K562 (cell line): ENCODE data around the gene SDR42E2. TPM values are rescaled to one million over a fixed set of nuclear protein-coding genes. Genes with fewer than 3 reads are reported as not detected.
A peak's percentile ranks its signal among the peaks of the same experiment; 100 is the strongest.

Experiments used
- ATAC-seq: fragments of 200-7000 bp; cut with Tn5 transposase; 3 replicates; pipeline ENCODE4 v1.9.1; 2020; ENCODE audit warnings: moderate library complexity
- BruUV-seq: library from RNA; stranded (reverse); fragments of 400-500 nt; replicated peaks from 2 replicates; lab custom pipeline; 2021; lab: Mats Ljungman, UMichigan
- CTCF ChIA-PET: fragments of 300-600 bp; formaldehyde crosslinking; extraction: SDS; loops from one replicate; lab custom pipeline; 2021; ENCODE audit warnings: low intra/inter-chr PET ratio; lab: Yijun Ruan, JAX
- POLR2A ChIA-PET: fragments of 300-600, 350-650 bp; sonication (Branson Sonifier 250); formaldehyde crosslinking; extraction: SDS; loops from one replicate; lab custom pipeline; 2021; ENCODE audit warnings: antibody characterized with exemption, inconsistent platforms; lab: Yijun Ruan, JAX
- DNase-seq, 4 experiments: peaks; one replicate each; pipeline versions ENCODE4 v3.0.0 to v3.0.0-alpha.2; 2011 to 2018; ENCODE audit warnings: low spot score in 3 of 4, mixed read lengths in 3 of 4; ENCODE audit errors: extremely low read depth in 1 of 4
- FAIRE-seq: peaks from 2 replicates; lab custom pipeline; 2011; peaks lifted over from hg19 to GRCh38; lab: Jason Lieb, UNC
- H2AFZ ChIP-seq: 2 replicates; pipeline ENCODE4 v1.6.0; 2011; ENCODE audit warnings: low read depth, low read length, control low read depth, inconsistent platforms
- H3K27ac ChIP-seq: fragments of 200-600 bp; 3 replicates; pipeline ENCODE4 v1.8.0; 2011; ENCODE audit warnings: low read depth, mild to moderate bottlenecking, control low read depth, inconsistent platforms, low read length, moderate library complexity, mixed read lengths; ENCODE audit errors: extremely low read depth
- H3K27me3 ChIP-seq, 2 experiments: fragments of 300-600 bp in 1 of 2; 2 replicates in 1 of 2; 3 replicates in 1 of 2; pipeline versions ENCODE4 v1.6.0 to v1.8.0; 2011; ENCODE audit warnings: inconsistent platforms in 2 of 2, low read length in 2 of 2, mild to moderate bottlenecking in 1 of 2, mixed read lengths in 1 of 2, moderate library complexity in 1 of 2; ENCODE audit not compliant: control insufficient read depth in 2 of 2, insufficient read depth in 2 of 2
- H3K36me3 ChIP-seq: fragments of 300-600 bp; 3 replicates; pipeline ENCODE4 v1.8.0; 2011; ENCODE audit warnings: mild to moderate bottlenecking, low read length, inconsistent platforms; ENCODE audit not compliant: control insufficient read depth, insufficient read depth
- H3K4me1 ChIP-seq, 2 experiments: fragments of 200-600 bp in 1 of 2; replicated peaks in 1 of 2; 2 replicates in 1 of 2; 3 replicates in 1 of 2; pipeline versions ENCODE4 v1.5.1 to v1.8.0; 2011; ENCODE audit warnings: inconsistent platforms in 2 of 2, low read length in 2 of 2, mild to moderate bottlenecking in 1 of 2, mixed read lengths in 1 of 2, moderate library complexity in 1 of 2; ENCODE audit not compliant: control insufficient read depth in 2 of 2, insufficient read depth in 2 of 2
- H3K4me2 ChIP-seq: 2 replicates; pipeline ENCODE4 v1.6.1; 2011; ENCODE audit warnings: low read length, control low read depth, inconsistent platforms, mixed read lengths; ENCODE audit not compliant: insufficient read depth
- H3K4me3 ChIP-seq: fragments of 200-600 bp; sonication (generic), shearing (Covaris generic); 2 replicates; pipeline ENCODE4 v1.5.1; 2016; ENCODE audit warnings: control low read depth, inconsistent platforms
- H3K79me2 ChIP-seq: fragments of 200-600 bp; 3 replicates; pipeline ENCODE4 v1.8.0; 2011; ENCODE audit warnings: low read length, inconsistent platforms; ENCODE audit not compliant: control insufficient read depth, insufficient read depth
- H3K9ac ChIP-seq, 2 experiments: 2 replicates each; pipeline versions ENCODE4 v1.6.0 to v1.6.1; 2011; ENCODE audit warnings: low read depth in 2 of 2, low read length in 2 of 2, control low read depth in 1 of 2, inconsistent platforms in 1 of 2, mild to moderate bottlenecking in 1 of 2, mixed read lengths in 1 of 2; ENCODE audit not compliant: insufficient read depth in 1 of 2
- H3K9me1 ChIP-seq: one replicate; pipeline ENCODE4 v1.6.0; 2011; ENCODE audit warnings: inconsistent platforms, mild to moderate bottlenecking, low read length, moderate library complexity; ENCODE audit not compliant: control insufficient read depth, insufficient read depth
- H3K9me3 ChIP-seq: replicated peaks from 2 replicates; pipeline ENCODE4 v1.5.1; 2011; ENCODE audit warnings: low read depth, low read length, inconsistent platforms; ENCODE audit not compliant: control insufficient read depth, insufficient read depth
- H4K20me1 ChIP-seq: replicated peaks from 2 replicates; pipeline ENCODE4 v1.6.1; 2011; ENCODE audit warnings: low read length, inconsistent platforms, mixed read lengths; ENCODE audit not compliant: control insufficient read depth, insufficient read depth
- SP1 ChIP-seq: sonication (generic); formaldehyde crosslinking; IDR thresholded peaks from 2 replicates; pipeline ENCODE4 v1.8.1; 2022; ENCODE audit warnings: mild to moderate bottlenecking, missing genetic modification reagents
- ZFP36 ChIP-seq: fragments of 150-350 bp; IDR thresholded peaks from 2 replicates; pipeline ENCODE4 v1.6.1; 2018; ENCODE audit warnings: low read length, low read depth; ENCODE audit not compliant: partially characterized antibody
- WGBS: fragments of 100-300 bp; shearing (Covaris generic); methylation state at CpG from one replicate; pipeline ENCODE4 v1.1.6; 2016; ENCODE audit warnings: low coverage, mixed read lengths; ENCODE audit not compliant: insufficient coverage; ENCODE audit errors: missing lambda C conversion rate; 5-methylcytosine and 5-hydroxymethylcytosine counted together
- in situ Hi-C: fragments of 300-500 bp; cut with MboI; formaldehyde crosslinking; loops from 4 replicates; pipeline ENCODE4 v1.15.0; 2018; ENCODE audit warnings: inconsistent platforms, mixed read lengths
- intact Hi-C: fragments of 100-400 bp; cut with micrococcal nuclease; formaldehyde crosslinking; loops from 2 replicates; pipeline ENCODE4 v1.14.2; 2022
- polyA plus RNA-seq, 8 experiments: library from polyadenylated mRNA; depleted of rRNA in 4 of 8; stranded (reverse) in 5 of 8; unstranded in 3 of 8; fragments of >200 nt; fragmentation: Nextera tagmentation in 2 of 8; fragmentation: Illumina TruSeq in 1 of 8; extraction: Ambion mirVana in 2 of 8; extraction: Trizol in 1 of 8; gene quantifications; 2 replicates each; pipeline versions ENCODE4 v1.2.1 to v1.2.3, GENCODE V29; 2011 to 2014; ENCODE audit warnings: inconsistent platforms in 1 of 8, missing spikeins in 1 of 8
- total RNA-seq, 7 experiments: library from RNA; depleted of rRNA in 6 of 7; stranded (reverse); fragments of >200 nt in 6 of 7; fragmentation: Illumina TruSeq in 2 of 7; extraction: Trizol in 2 of 7; gene quantifications; 2 replicates each; pipeline versions ENCODE4 v1.2.1 to v1.2.3, GENCODE V29; 2011 to 2021; ENCODE audit warnings: low replicate concordance in 1 of 7

SDR42E2 gene
- total and polyA plus RNA-seq, 9 of the 15 experiments (the other 6 are each of a cell fraction or from before 2014, with no cell fraction given): 0.03 to 0.07 (median 0.04) TPM; not detected in 4

DNA sequence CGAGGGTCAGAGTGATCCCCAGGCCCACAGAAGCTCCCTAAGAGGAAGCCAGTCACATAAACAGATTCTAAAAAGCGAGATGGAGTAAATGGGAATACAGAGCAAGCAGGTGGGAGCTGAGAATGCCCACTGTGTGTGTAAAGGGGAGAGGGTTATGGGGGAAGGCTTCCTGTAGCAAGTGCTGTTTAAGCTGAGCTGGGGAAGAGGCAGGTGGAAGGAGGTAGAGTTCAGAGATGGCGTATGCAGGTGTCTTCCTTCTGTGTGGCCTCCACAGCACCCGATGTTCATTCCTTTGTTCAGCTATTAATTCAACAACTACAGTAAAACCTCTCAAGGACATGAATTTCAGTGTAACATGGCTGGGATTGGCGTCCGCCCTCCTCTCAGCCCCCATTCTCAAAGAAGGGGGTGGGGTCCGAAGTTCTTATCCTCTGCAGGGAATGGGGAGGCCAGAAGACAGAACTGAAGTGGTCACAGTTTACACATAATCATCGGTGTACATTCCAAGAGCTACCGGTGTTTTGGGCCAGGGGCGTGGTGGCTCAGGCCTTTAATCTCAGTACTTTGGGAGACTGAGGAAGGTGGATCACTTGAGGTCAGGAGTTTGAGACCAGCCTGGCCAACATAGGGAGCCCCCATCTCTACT lies 45.5 kb downstream of the SDR42E2 start:
- H3K4me1 ChIP-seq: peaks cover 13 to 24% of the 10 kb centered on the region in 2 experiments; a peak in 4 of 5 replicates
- no peak overlapping the region for H2AFZ ChIP-seq
- in situ Hi-C loops: loop anchor here (5.0 kb wide), 1 partner anchor 89 kb away; the partner anchor contains the start of gene POLR3E
- peak overlapping the region; percentile 87 for H3K4me2 ChIP-seq
- ChIA-PET POLR2A (interaction anchor here (0.6 to 2.9 kb wide), 5 partner anchors 8 to 201 kb away, joined by 3 to 18 read pairs (median 3); no protein-coding TSS in a partner anchor), CTCF (interaction anchor here (3.3 kb wide), 1 partner anchor 90 kb away, joined by 30 read pairs; the partner anchor contains the start of gene POLR3E)
- H3K79me2 ChIP-seq: peaks cover 59% of the 10 kb centered on the region
- peaks cover 33% of the 10 kb centered on the region for H3K36me3 ChIP-seq
- H3K27ac ChIP-seq: peak overlapping the region; percentile 70; the same call in 2 of the 3 replicates
- no peaks in the 10 kb centered on the region for H3K9me1 ChIP-seq
- H3K27me3 ChIP-seq: no peaks in the 10 kb centered on the region
- peak overlapping the region; percentile 94 for H3K4me3 ChIP-seq
- peak overlapping the region; percentile 66 to 96 for H3K9ac ChIP-seq
- H3K9me3 ChIP-seq: peaks cover 5% of the 10 kb centered on the region
- WGBS: 26% methylated on average over 10 of the region's 10 CpGs
- no peak for ATAC-seq
- TF ChIP-seq SP1 (0 out of 2 replicates have a peak, but pooled peaks have one; percentile 27), ZFP36 (no peak)
- TF ChIP-seq, all 486 proteins: peak for 1
- TSS peak; percentile 44 for BruUV-seq
- intact Hi-C loops: no loop called here
- FAIRE-seq (peak; percentile 51), DNase-seq (peak in 1 of 4 experiments; percentile 28)
- H4K20me1 ChIP-seq: no peaks in the 10 kb centered on the region

DNA sequence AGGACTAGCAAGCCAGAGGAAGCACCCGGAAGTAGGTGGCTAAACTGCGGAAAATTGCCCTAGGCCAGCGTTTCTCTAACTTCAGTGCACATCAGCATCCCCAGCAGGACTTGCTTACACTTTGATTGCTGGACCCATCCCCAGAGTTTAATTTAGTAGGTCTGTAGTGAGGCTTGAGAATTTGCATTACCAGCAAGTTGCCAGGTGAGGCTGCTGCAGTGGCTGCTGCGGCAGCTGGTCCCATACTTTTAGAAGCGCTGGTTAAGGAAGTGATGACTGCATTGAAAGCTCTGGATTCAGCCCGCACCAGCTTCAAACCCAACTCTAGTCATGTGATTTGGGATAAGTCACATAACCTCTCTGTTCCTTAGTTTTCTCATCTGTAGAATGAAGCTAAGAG lies 48.0 kb downstream of the SDR42E2 start:
- in situ Hi-C loops: no loop called here
- no peak for DNase-seq
- Histone ChIP-seq H3K27me3 (no peaks in the 10 kb centered on the region), H3K79me2 (peaks cover 71% of the 10 kb centered on the region), H2AFZ (no peak overlapping the region), H4K20me1 (no peaks in the 10 kb centered on the region; the same call in 1 of the 2 replicates), H3K9me1 (no peaks in the 10 kb centered on the region), H3K36me3 (peaks cover 49% of the 10 kb centered on the region), H3K4me3 (no peak overlapping the region), H3K9me3 (peaks cover 5% of the 10 kb centered on the region; the same call in 1 of the 2 replicates), H3K27ac (no peak overlapping the region; the same call in 2 of the 3 replicates), H3K4me2 (no peak overlapping the region), H3K4me1 (peaks cover 12 to 21% of the 10 kb centered on the region in 2 experiments; a peak in 4 of 5 replicates), H3K9ac (no peak overlapping the region)
- no TSS peak for BruUV-seq
- 96% methylated on average over 6 of the region's 6 CpGs for WGBS
- intact Hi-C loops: no loop called here
- FAIRE-seq: no peak
- no peak for ATAC-seq
- CTCF ChIA-PET: no interaction called here
- POLR2A ChIA-PET: interaction anchor here (1.0 to 2.3 kb wide), 3 partner anchors 10 to 22 kb away, joined by 3 to 9 read pairs (median 5); no protein-coding TSS in a partner anchor
